ENCODE measurements around the gene CPA1. TPM values are rescaled to one million over a fixed set of nuclear protein-coding genes. Genes with fewer than 3 reads are reported as not detected.

The CPA1 gene
- total and polyA plus RNA-seq, 7 experiments from 2014 or later, result not detected

- POLR2A ChIA-PET, result no interaction called here
- H3K4me3 ChIP-seq (ENCODE audit: low read length), result no peak overlapping the region
- Mint-ChIP-seq H3K4me1 (peaks cover 0 to 20% (median 13%) of the 10 kb centered on the region in 7 donors), H3K27me3 (peaks cover 0 to 4% (median 0%) of the 10 kb centered on the region in 5 donors), H3K36me3 (peaks cover 0 to 6% (median 6%) of the 10 kb centered on the region in 5 donors), H3K4me3 (no peak overlapping the region), H3K9me3 (peaks cover 3 to 22% (median 9%) of the 10 kb centered on the region in 11 donors), H3K27ac (no peak overlapping the region)
- DNase-seq (no peak), ATAC-seq (no peak)
- no peak overlapping the region for H3K27ac ChIP-seq (ENCODE audit: low read depth, low read length)
- H3K36me3 ChIP-seq (ENCODE audit: control insufficient read depth in 2 of 3, insufficient read depth in 3 of 3, low read length in 3 of 3), result no peaks in the 10 kb centered on the region
- H3K27me3 ChIP-seq (ENCODE audit: control insufficient read depth in 2 of 2, insufficient read depth in 2 of 2, low read length in 2 of 2), result no peaks in the 10 kb centered on the region
- no peaks in the 10 kb centered on the region for H3K4me1 ChIP-seq (ENCODE audit: control insufficient read depth in 2 of 2, insufficient read depth in 2 of 2, low read length in 2 of 2)
- intact Hi-C loops (cut with micrococcal nuclease), result no loop called here
- CTCF ChIA-PET, result interaction anchor here (0.6 kb wide), 2 partner anchors 45 to 89 kb away, joined by 3 to 4 read pairs; no protein-coding TSS in a partner anchor
- peaks cover 0 to 4% (median 0%) of the 10 kb centered on the region in 3 experiments for H3K9me3 ChIP-seq (ENCODE audit: control insufficient read depth in 2 of 3, low read length in 3 of 3)
Measured at GRCh38 chr7:130362251-130362816, 18.0 kb upstream of the CPA1 start.

- CTCF ChIA-PET, result interaction anchor here (0.6 kb wide), 2 partner anchors 44 to 90 kb away, joined by 3 to 4 read pairs; no protein-coding TSS in a partner anchor
Measured at GRCh38 chr7:130363026-130363847, 17.1 kb upstream of the CPA1 start.

GRCh38 chr7:130364451-130364850 lies 15.8 kb upstream of the CPA1 start:
- Histone ChIP-seq H3K9me3 (ENCODE audit: control insufficient read depth in 2 of 3, low read length in 3 of 3) (peaks cover 0 to under 1% (median 0%) of the 10 kb centered on the region in 3 experiments), H3K4me1 (ENCODE audit: control insufficient read depth in 2 of 2, insufficient read depth in 2 of 2, low read length in 2 of 2) (peaks cover 0 to 11% of the 10 kb centered on the region in 2 donors), H3K36me3 (ENCODE audit: control insufficient read depth in 2 of 3, insufficient read depth in 3 of 3, low read length in 3 of 3) (no peaks in the 10 kb centered on the region), H3K4me3 (ENCODE audit: low read length) (no peak overlapping the region), H3K27ac (ENCODE audit: low read depth, low read length) (no peak overlapping the region), H3K27me3 (ENCODE audit: control insufficient read depth in 2 of 2, insufficient read depth in 2 of 2, low read length in 2 of 2) (no peaks in the 10 kb centered on the region)
- intact Hi-C loops (cut with micrococcal nuclease), result no loop called here
- H3K4me3 Mint-ChIP-seq, result no peak overlapping the region
- CTCF ChIA-PET, result no interaction called here
- DNase-seq, result no peak
- H3K9me3 Mint-ChIP-seq, result peaks cover 3 to 16% (median 6%) of the 10 kb centered on the region in 11 donors
- H3K27ac Mint-ChIP-seq, result no peak overlapping the region
- POLR2A ChIA-PET, result interaction anchor here (0.6 kb wide), 1 partner anchor 78 kb away, joined by 6 read pairs; no protein-coding TSS in a partner anchor
- H3K4me1 Mint-ChIP-seq, result peaks cover 10 to 40% (median 32%) of the 10 kb centered on the region in 7 donors
- no peak for ATAC-seq
- H3K27me3 Mint-ChIP-seq, result peaks cover 0 to 4% (median 0%) of the 10 kb centered on the region in 5 donors
- H3K36me3 Mint-ChIP-seq, result peaks cover 2 to 6% (median 4%) of the 10 kb centered on the region in 5 donors

More at GRCh38 chr7:130363026-130363847, 17.1 kb upstream of the CPA1 start:
- no peak overlapping the region for H3K4me3 ChIP-seq (ENCODE audit: low read length)
- DNase-seq (peak in 1 of 9 donors; percentile 44), ATAC-seq (no peak)
- intact Hi-C loops (cut with micrococcal nuclease), result no loop called here
- H3K36me3 ChIP-seq (ENCODE audit: control insufficient read depth in 2 of 3, insufficient read depth in 3 of 3, low read length in 3 of 3), result no peaks in the 10 kb centered on the region
- no peak overlapping the region for H3K27ac ChIP-seq (ENCODE audit: low read depth, low read length)
- peaks cover 0 to 4% (median 0%) of the 10 kb centered on the region in 3 experiments for H3K9me3 ChIP-seq (ENCODE audit: control insufficient read depth in 2 of 3, low read length in 3 of 3)
- no peaks in the 10 kb centered on the region for H3K27me3 ChIP-seq (ENCODE audit: control insufficient read depth in 2 of 2, insufficient read depth in 2 of 2, low read length in 2 of 2)
- H3K4me3 Mint-ChIP-seq, result no peak overlapping the region
- H3K27ac Mint-ChIP-seq, result no peak overlapping the region
- H3K4me1 ChIP-seq (ENCODE audit: control insufficient read depth in 2 of 2, insufficient read depth in 2 of 2, low read length in 2 of 2), result no peaks in the 10 kb centered on the region
- H3K9me3 Mint-ChIP-seq, result peaks cover 3 to 22% (median 9%) of the 10 kb centered on the region in 11 donors
- POLR2A ChIA-PET, result no interaction called here
- peaks cover 0 to 28% (median 20%) of the 10 kb centered on the region in 7 donors for H3K4me1 Mint-ChIP-seq
- peaks cover 0 to 4% (median 0%) of the 10 kb centered on the region in 5 donors for H3K27me3 Mint-ChIP-seq
- peaks cover 0 to 6% (median 6%) of the 10 kb centered on the region in 5 donors for H3K36me3 Mint-ChIP-seq

- ChIA-PET POLR2A (no interaction called here), CTCF (interaction anchor here (1.0 kb wide), 1 partner anchor 29 kb away, joined by 3 read pairs; no protein-coding TSS in a partner anchor)
- Histone ChIP-seq H3K4me3 (ENCODE audit: low read length) (no peak overlapping the region), H3K9me3 (ENCODE audit: control insufficient read depth in 2 of 3, low read length in 3 of 3) (no peaks in the 10 kb centered on the region), H3K4me1 (ENCODE audit: control insufficient read depth in 2 of 2, insufficient read depth in 2 of 2, low read length in 2 of 2) (peaks cover 0 to 12% of the 10 kb centered on the region in 2 donors), H3K27me3 (ENCODE audit: control insufficient read depth in 2 of 2, insufficient read depth in 2 of 2, low read length in 2 of 2) (no peaks in the 10 kb centered on the region), H3K27ac (ENCODE audit: low read depth, low read length) (no peak overlapping the region), H3K36me3 (ENCODE audit: control insufficient read depth in 2 of 3, insufficient read depth in 3 of 3, low read length in 3 of 3) (no peaks in the 10 kb centered on the region)
- Mint-ChIP-seq H3K9me3 (peaks cover 0 to 12% (median 3%) of the 10 kb centered on the region in 11 donors), H3K27ac (peak overlapping the region in 1 of 9 donors; percentile 57), H3K4me1 (peaks cover 15 to 46% (median 38%) of the 10 kb centered on the region in 7 donors), H3K27me3 (peaks cover 0 to 4% (median 0%) of the 10 kb centered on the region in 5 donors), H3K4me3 (peak overlapping the region in 1 of 10 donors; percentile 48), H3K36me3 (peaks cover 0 to 6% (median 3%) of the 10 kb centered on the region in 5 donors)
- intact Hi-C loops (cut with micrococcal nuclease), result no loop called here
- no peak for DNase-seq
- ATAC-seq, result no peak
Measured at GRCh38 chr7:130365088-130365487, 15.2 kb upstream of the CPA1 start.

- H3K27me3 ChIP-seq (ENCODE audit: control insufficient read depth in 2 of 2, insufficient read depth in 2 of 2, low read length in 2 of 2), result no peaks in the 10 kb centered on the region
- peaks cover 0 to 4% (median 0%) of the 10 kb centered on the region in 5 donors for H3K36me3 Mint-ChIP-seq
- peaks cover 0 to 5% (median 0%) of the 10 kb centered on the region in 11 donors for H3K9me3 Mint-ChIP-seq
- intact Hi-C loops (cut with micrococcal nuclease), result no loop called here
- no peak overlapping the region for H3K4me3 ChIP-seq (ENCODE audit: low read length)
- ATAC-seq (no peak), DNase-seq (no peak)
- peak overlapping the region in 6 of 10 donors; percentile 6 to 57 (median 34) for H3K4me3 Mint-ChIP-seq
- ChIA-PET POLR2A (interaction anchor here (0.5 to 0.7 kb wide), 2 partner anchors 11 to 691 kb away, joined by 3 to 4 read pairs; no protein-coding TSS in a partner anchor), CTCF (interaction anchor here (0.7 to 1.0 kb wide), 2 partner anchors 29 to 359 kb away, joined by 3 read pairs; no protein-coding TSS in a partner anchor)
- peaks cover 0 to 4% (median 0%) of the 10 kb centered on the region in 5 donors for H3K27me3 Mint-ChIP-seq
- no peak overlapping the region for H3K27ac ChIP-seq (ENCODE audit: low read depth, low read length)
- H3K27ac Mint-ChIP-seq, result peak overlapping the region in 4 of 9 donors; percentile 11 to 57 (median 40)
- peaks cover 15 to 46% (median 38%) of the 10 kb centered on the region in 7 donors for H3K4me1 Mint-ChIP-seq
- no peaks in the 10 kb centered on the region for H3K36me3 ChIP-seq (ENCODE audit: control insufficient read depth in 2 of 3, insufficient read depth in 3 of 3, low read length in 3 of 3)
- no peaks in the 10 kb centered on the region for H3K9me3 ChIP-seq (ENCODE audit: control insufficient read depth in 2 of 3, low read length in 3 of 3)
- H3K4me1 ChIP-seq (ENCODE audit: control insufficient read depth in 2 of 2, insufficient read depth in 2 of 2, low read length in 2 of 2), result peaks cover 0 to 12% of the 10 kb centered on the region in 2 donors
Measured at GRCh38 chr7:130365511-130366441, 14.5 kb upstream of the CPA1 start.
